Neural progenitor cell (in vitro differentiated cells): ENCODE measurements around the gene IGFLR1.

ENCODE experiments used
- EZH2 ChIP-seq: fragments of 200-600 bp; sonication (generic); IDR thresholded peaks from 2 replicates; pipeline ENCODE4 v1.6.1; 2017; ENCODE audit warnings: antibody characterized with exemption, mild to moderate bottlenecking, moderate library complexity
- EZH2phosphoT487 ChIP-seq: fragments of 200-600 bp; sonication (generic); IDR thresholded peaks from 2 replicates; pipeline ENCODE4 v1.6.1; 2017; ENCODE audit warnings: antibody characterized with exemption
- TF ChIP-seq, protein P1 (sequence below): fragments of 200-600 bp; sonication (generic); IDR thresholded peaks from 2 replicates; pipeline ENCODE4 v1.5.1; 2017; ENCODE audit warnings: antibody characterized with exemption, mild to moderate bottlenecking

DNA sequence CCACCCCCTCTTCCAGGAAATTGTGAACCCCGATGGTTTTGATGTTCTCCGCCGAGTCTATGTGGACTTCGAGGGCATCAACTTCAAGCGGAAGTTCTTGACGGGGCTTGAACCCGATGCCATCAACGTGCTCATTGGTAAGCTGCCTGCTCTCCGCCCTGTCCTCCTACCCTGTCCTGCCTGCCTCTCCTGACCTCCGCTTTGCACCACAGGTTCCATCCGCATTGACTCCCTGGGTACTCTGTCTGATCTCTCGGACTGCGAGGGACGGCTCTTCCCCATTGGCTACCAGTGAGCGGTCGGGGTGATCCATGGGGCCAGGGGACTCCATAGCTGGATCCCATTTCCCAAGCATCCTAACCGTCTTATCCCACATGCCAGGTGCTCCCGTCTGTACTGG is 11.9 kb downstream of the IGFLR1 start:
- TF ChIP-seq EZH2phosphoT487: no peak
- TF ChIP-seq, protein P1, sequence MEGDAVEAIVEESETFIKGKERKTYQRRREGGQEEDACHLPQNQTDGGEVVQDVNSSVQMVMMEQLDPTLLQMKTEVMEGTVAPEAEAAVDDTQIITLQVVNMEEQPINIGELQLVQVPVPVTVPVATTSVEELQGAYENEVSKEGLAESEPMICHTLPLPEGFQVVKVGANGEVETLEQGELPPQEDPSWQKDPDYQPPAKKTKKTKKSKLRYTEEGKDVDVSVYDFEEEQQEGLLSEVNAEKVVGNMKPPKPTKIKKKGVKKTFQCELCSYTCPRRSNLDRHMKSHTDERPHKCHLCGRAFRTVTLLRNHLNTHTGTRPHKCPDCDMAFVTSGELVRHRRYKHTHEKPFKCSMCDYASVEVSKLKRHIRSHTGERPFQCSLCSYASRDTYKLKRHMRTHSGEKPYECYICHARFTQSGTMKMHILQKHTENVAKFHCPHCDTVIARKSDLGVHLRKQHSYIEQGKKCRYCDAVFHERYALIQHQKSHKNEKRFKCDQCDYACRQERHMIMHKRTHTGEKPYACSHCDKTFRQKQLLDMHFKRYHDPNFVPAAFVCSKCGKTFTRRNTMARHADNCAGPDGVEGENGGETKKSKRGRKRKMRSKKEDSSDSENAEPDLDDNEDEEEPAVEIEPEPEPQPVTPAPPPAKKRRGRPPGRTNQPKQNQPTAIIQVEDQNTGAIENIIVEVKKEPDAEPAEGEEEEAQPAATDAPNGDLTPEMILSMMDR: no peak
- TF ChIP-seq EZH2: no peak
